ENCODE results near the gene TCEA2. TPM values are rescaled to one million over a fixed set of nuclear protein-coding genes. Genes with fewer than 3 reads are reported as not detected.

TCEA2 gene
- total RNA-seq, result 12.0 and 34.5 TPM in 2 replicates

GRCh38 chr20:64062596-64063388 lies at the start of gene TCEA2:
TCEA2 (plus strand) TSS chr20:64063198; CDS start chr20:64063313, 115 bp downstream.

GRCh38 chr20:64035933-64036345 lies 27.1 kb upstream of the TCEA2 start, which contains the start of gene C20orf204:
C20orf204 (plus strand) TSS chr20:64036182; CDS start chr20:64036324, 142 bp downstream.

DNA sequence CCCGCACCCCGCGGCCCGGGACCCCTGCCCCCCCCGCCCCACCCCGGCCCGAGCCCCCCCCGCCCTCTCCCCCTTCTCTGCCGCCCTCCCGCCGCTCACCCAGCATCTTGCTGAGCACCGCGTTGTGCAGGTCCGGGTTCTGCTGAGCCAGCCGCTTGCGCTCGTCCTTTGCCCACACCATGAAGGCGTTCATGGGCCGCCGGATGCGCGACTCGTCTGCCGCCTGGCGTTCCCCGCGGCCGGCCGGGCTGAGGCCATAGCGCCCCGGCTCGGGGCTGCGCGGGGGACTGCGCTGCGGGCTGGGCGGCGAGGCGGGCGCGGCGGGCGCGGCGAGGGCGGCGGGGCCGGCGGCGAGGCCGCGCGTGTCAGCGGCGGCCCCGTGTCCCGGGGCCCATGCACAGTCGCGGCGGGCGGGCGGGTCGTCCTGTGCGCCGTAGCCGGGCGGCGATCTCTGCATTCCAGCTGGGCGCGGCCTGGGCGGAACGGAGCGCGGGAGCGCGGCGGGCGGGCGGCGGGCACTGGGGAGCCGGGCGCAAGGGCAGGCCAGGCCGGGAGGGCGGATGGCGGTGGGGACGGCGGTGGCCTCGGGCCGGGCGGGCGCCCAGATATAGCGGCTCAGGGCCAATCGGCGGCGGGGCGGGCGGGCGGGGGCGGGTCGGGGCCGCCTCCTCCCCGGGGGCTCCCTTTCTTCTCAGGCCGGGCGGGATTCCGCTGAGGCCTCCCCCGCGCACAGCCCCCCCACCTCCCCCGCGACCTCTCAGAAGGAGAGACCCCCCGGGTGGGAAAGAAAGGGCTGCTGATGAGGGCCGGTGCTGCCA lies 13.7 kb upstream of the TCEA2 start, which contains the start of gene SOX18:
Gene SOX18, minus strand, starts transcription at position 580 of the 818 bp plus-strand sequence. Its CDS starts 123 bp downstream, at position 457.

DNA sequence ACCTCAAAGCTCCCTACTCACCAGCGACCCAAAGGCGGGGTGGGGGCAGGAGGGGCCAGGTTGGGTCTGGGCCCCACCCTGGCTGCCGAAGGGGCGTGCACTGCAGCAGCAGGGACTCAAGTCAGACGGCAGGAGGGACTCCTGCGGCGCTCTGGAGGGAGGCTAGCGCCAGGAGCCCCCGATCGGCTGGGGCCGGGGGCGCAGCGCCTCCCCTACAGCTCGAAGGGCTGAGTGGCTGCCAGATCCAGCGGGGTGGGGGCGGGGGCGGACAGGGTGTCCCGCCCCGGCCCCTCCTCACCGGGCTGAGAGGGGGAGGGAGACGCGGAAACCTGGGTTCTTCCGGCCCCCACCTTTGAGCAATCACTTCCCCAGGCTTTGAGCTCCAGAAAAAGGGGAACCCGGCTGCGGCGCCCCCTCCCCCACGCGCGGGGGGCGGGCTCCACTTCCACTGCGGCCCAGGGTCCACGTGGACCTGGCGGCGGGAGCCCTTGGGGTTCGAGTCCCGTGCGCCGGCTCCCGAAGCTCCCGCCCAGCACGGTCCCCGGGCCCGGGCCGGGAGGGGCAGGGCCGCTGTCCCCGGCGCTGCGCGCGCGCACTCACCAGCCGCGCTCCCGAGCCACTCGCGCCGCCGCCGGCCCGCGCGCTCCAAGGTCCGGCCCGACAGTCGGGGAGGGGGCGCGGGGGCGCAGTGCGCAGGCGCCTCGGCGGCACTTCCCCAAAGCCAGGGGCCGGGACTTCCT lies 16.4 kb downstream of the TCEA2 start, which contains the start of gene RGS19:
Gene RGS19, minus strand, starts transcription at position 246 of the 740 bp plus-strand sequence. CDS start 2,632 bp downstream, outside the sequence.

GRCh38 chr20:64080013-64080812 lies 17.2 kb downstream of the TCEA2 start, which contains the start of gene OPRL1:
OPRL1 (plus strand) TSS chr20:64080082; CDS start chr20:64092721, 12,639 bp downstream.

DNA sequence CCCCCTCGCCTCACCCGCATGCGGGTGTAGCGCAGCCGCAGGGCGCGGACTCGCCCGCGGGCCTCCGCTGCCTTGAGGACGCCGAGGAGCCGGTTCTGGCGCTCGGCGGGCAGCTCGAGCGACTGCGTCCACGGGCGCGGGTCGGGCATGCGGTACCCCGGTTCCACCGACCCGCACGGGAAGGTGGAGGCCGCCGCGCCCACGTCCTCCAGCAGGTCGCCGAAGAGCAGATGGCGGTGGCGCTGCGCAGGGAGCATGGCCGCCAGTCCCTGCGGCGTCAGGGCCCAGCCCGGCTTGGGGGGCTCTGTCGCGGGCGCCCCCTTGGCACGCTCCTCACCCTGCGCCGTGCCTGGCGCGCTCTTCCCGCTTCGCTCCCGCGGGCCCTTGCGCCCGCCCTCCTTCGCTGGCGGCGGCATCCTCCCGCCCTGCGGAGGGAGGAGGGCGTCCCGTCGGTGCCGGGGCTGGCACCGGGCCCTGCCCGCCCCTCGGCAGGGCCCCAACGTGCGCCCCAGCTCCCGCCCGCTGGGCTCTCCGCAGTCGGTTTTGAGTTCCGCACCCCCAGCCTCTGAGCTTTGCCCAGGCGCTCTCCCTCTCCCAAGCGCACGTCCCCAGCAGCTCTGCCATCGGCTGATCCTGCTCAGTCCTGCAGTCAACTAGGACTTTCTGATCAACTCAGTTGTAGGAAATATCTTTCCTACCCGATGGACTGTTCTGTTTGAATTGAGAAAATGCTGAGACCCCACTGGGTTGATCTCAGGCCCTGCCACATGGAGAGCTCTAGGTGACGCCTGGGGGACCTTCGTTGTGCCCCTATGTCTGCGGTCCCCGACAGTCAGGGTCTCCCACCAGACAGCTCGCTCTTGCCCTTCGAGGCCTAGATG lies 21.0 kb downstream of the TCEA2 start, which contains the start of gene LKAAEAR1:
Gene LKAAEAR1, minus strand, starts transcription at position 595 of the 881 bp plus-strand sequence. Its CDS starts 179 bp downstream, at position 416.

GRCh38 chr20:64106981-64107735 lies 44.2 kb downstream of the TCEA2 start, which contains the start of gene NPBWR2:
NPBWR2 (minus strand) TSS chr20:64107565; CDS start chr20:64106831, 734 bp downstream.

Small RNA genes lying within 50 kb of the gene (small RNA-seq; reads per million reads assigned to genes)
- gene AL355803.1 (not detected), gene MIR6813 (0.14 reads per million)

Other genes starting within 250 kb of the TCEA2 start
- 1.6 and 1.8 TPM in 2 replicates for gene ZBTB46, start 231.9 kb upstream of the TCEA2 start, total RNA-seq
- not detected in 2 replicates for gene ABHD16B, start 201.7 kb upstream of the TCEA2 start, total RNA-seq
- 66.0 and 103 TPM in 2 replicates for gene TPD52L2, start 197.9 kb upstream of the TCEA2 start, total RNA-seq
- 34.5 and 56.6 TPM in 2 replicates for gene DNAJC5, start 168.1 kb upstream of the TCEA2 start, total RNA-seq
- gene UCKL1, start 106.8 kb upstream of the TCEA2 start, total RNA-seq, result 21.1 and 21.6 TPM in 2 replicates
- 15.3 and 15.6 TPM in 2 replicates for gene ZNF512B, start 93.3 kb upstream of the TCEA2 start, total RNA-seq
- gene SAMD10, start 83.6 kb upstream of the TCEA2 start, total RNA-seq, result 0.39 and 0.65 TPM in 2 replicates
- 47.6 and 61.6 TPM in 2 replicates for gene PRPF6, start 82.1 kb upstream of the TCEA2 start, total RNA-seq
- 1.6 and 2.0 TPM in 2 replicates for gene C20orf204, start 27.0 kb upstream of the TCEA2 start, total RNA-seq
- gene SOX18, start 13.6 kb upstream of the TCEA2 start, total RNA-seq, result 0.11 TPM in 1 of 2 replicates, not detected in the other
- 10.2 and 19.7 TPM in 2 replicates for gene RGS19, start 16.3 kb downstream of the TCEA2 start, total RNA-seq
- gene OPRL1, start 16.9 kb downstream of the TCEA2 start, total RNA-seq, result 1.3 and 2.0 TPM in 2 replicates
- not detected in 2 replicates for gene LKAAEAR1, start 21.2 kb downstream of the TCEA2 start, total RNA-seq
- gene NPBWR2, start 44.4 kb downstream of the TCEA2 start, total RNA-seq, result not detected in 2 replicates
- gene MYT1, start 101.3 kb downstream of the TCEA2 start, total RNA-seq, result under 0.01 TPM in 1 of 2 replicates, not detected in the other
- gene PCMTD2, start 192.6 kb downstream of the TCEA2 start, total RNA-seq, result 29.2 and 32.6 TPM in 2 replicates